Large intestine (tissue), 3 donors: ENCODE data around the gene CHRND. TPM values are rescaled to one million over a fixed set of nuclear protein-coding genes. Genes with fewer than 3 reads are reported as not detected.

Experiments used
- DNase-seq, 2 donors: peaks; one replicate each; pipeline versions ENCODE4 v3.0.0 to v3.0.0-alpha.2; 2013
- H3K27ac ChIP-seq: one replicate; pipeline ENCODE4 v1.5.1; 2013; ENCODE audit warnings: low read length
- H3K27me3 ChIP-seq: 2 replicates; pipeline ENCODE4 v1.6.1; 2013; ENCODE audit warnings: low read length; ENCODE audit not compliant: control insufficient read depth, insufficient read depth
- H3K36me3 ChIP-seq: 2 replicates; pipeline ENCODE4 v1.6.1; 2013; ENCODE audit warnings: low read length; ENCODE audit not compliant: control insufficient read depth, insufficient read depth
- H3K4me1 ChIP-seq: one replicate; pipeline ENCODE4 v1.6.1; 2013; ENCODE audit warnings: low read length; ENCODE audit not compliant: control insufficient read depth, insufficient read depth
- H3K4me3 ChIP-seq: one replicate; pipeline ENCODE4 v1.5.1; 2013; ENCODE audit warnings: low read length
- H3K9me3 ChIP-seq: one replicate; pipeline ENCODE4 v1.6.1; 2013; ENCODE audit warnings: mild to moderate bottlenecking, low read depth, low read length, moderate library complexity; ENCODE audit not compliant: control insufficient read depth
- WGBS: methylation state at CpG from one replicate; pipeline ENCODE4 v1.1.5; 2013; ENCODE audit warnings: low lambda C conversion rate; ENCODE audit not compliant: insufficient coverage; 5-methylcytosine and 5-hydroxymethylcytosine counted together
- polyA plus RNA-seq: library from polyadenylated mRNA; unstranded; fragments of 120-200 nt; gene quantifications from one replicate; pipeline ENCODE4 v1.2.1, GENCODE V29; 2013

CHRND gene
- polyA plus RNA-seq, 1 donor = 0.27 TPM

DNA sequence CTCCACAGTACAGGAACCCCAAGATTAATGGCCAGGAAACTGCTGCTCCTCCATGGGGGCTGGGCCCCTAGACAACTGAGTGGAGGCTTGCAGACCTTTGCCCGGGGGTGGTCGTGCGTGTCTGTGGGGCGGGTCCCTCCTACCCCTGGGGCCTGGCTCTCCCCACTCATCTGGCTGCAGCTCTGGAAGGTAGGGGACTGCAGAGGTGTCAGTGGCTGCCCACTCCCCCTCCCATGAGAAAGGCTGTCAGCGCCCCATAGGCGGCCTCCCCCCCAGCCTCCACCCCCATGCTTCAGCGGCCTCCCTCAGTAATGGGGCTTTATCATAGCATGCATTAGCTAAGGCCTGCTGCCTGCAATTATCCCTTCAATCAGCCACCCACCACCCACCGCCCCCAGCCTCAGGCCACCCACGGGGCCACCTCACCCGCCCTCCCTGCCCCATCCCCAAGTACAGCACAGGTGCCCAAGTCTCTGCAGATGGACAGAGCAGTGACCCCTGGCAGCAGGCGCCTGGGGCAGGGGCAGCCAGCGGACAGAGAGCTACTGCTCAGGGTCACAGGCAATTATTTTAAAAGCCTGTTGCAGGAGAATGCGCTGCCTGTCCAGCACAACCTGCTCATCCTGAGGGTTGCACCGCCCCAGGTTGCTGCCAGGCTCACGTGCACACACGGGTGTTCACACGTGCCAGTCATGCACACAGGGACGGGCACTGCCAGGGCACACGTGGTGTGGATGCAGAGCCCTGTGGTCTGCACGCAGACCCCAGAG is 29.3 kb upstream of the CHRND start:
- no CpG with 5 or more reads among the region's 20 CpGs for WGBS

DNA sequence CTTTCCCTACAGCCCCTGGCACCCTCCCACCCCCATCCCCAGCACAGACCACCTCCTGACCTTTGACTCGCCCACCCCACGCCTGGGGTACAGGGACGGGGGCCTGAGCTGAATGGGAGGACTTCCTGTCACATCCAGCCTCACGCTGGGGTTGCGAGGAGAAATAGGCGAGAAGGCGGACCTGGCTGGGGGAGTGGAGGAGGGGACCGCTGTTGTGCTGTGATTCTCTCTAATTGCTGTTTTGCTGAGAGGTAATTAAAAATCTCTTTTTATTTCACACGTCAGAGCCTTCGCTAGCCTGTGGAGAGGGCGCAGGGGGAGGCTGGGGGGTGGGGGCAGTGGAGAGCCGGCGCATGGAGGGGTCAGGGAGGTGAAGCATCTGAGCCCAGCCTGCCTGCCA is 28.6 kb upstream of the CHRND start:
- no CpG with 5 or more reads among the region's 13 CpGs for WGBS

More for the DNA sequence above, 29.3 kb upstream of the CHRND start:
- H3K4me1 ChIP-seq = peaks cover 6% of the 10 kb centered on the region
- H3K9me3 ChIP-seq = no peaks in the 10 kb centered on the region
- no peak overlapping the region for H3K4me3 ChIP-seq
- DNase-seq = no peak
- H3K36me3 ChIP-seq = no peaks in the 10 kb centered on the region
- H3K27me3 ChIP-seq = peaks cover 2% of the 10 kb centered on the region
- no peak overlapping the region for H3K27ac ChIP-seq

DNA sequence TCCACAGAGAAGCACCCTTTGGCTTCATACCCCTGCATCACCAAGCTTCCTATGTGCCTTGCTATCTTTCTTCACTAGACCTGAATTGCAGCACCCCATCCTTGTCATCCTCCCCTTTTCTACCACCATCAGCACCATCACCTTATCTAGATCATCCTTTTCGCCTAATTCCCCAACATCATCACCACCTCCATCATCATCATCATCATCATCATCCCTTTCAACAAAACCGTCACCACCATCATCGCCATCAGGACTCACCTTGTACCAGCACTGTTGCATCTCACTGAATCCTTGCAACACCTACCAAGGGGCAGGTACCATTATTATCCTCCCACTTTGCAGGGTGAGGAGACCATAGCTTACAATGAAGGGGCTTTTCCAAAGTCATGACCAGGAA is 27.5 kb upstream of the CHRND start:
- Histone ChIP-seq H3K36me3 (no peaks in the 10 kb centered on the region), H3K27me3 (peaks cover 17% of the 10 kb centered on the region), H3K4me1 (peaks cover 12% of the 10 kb centered on the region), H3K27ac (no peak overlapping the region), H3K9me3 (no peaks in the 10 kb centered on the region), H3K4me3 (no peak overlapping the region)
- 100% methylated on average over 1 of the region's 3 CpGs for WGBS
- no peak for DNase-seq

More for the DNA sequence above, 28.6 kb upstream of the CHRND start:
- H3K27ac ChIP-seq = no peak overlapping the region
- DNase-seq = no peak
- H3K27me3 ChIP-seq = peaks cover 7% of the 10 kb centered on the region
- no peaks in the 10 kb centered on the region for H3K36me3 ChIP-seq
- H3K4me1 ChIP-seq = peaks cover 8% of the 10 kb centered on the region
- H3K9me3 ChIP-seq = no peaks in the 10 kb centered on the region
- no peak overlapping the region for H3K4me3 ChIP-seq

DNA sequence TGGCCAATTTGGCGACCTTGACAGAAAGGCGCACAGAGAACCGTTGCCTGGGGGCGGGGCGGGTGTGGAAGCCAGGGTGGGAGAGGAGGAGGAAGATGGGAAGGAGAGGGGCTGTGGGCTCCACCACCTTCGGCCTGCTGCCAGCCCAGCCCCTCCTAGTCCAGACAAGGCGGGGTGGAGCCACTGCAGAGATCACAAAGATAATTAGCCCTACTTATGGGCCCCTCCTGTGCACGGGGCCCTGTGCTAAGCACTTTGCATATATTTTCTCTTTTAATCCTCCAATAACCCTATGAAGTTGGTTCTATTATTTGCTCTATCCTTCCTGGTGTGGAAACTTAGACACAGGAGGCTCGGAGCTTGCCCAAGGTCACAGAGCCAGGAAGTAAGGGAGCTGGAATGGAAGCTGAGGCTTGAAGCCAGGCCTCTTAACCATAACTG is 24.6 kb upstream of the CHRND start:
- peak in 1 of 2 donors; percentile 48 for DNase-seq
- Histone ChIP-seq H3K4me3 (no peak overlapping the region), H3K27ac (no peak overlapping the region), H3K9me3 (no peaks in the 10 kb centered on the region), H3K27me3 (peaks cover 43% of the 10 kb centered on the region), H3K4me1 (peaks cover 15% of the 10 kb centered on the region), H3K36me3 (no peaks in the 10 kb centered on the region)
- no CpG with 5 or more reads among the region's 9 CpGs for WGBS

DNA sequence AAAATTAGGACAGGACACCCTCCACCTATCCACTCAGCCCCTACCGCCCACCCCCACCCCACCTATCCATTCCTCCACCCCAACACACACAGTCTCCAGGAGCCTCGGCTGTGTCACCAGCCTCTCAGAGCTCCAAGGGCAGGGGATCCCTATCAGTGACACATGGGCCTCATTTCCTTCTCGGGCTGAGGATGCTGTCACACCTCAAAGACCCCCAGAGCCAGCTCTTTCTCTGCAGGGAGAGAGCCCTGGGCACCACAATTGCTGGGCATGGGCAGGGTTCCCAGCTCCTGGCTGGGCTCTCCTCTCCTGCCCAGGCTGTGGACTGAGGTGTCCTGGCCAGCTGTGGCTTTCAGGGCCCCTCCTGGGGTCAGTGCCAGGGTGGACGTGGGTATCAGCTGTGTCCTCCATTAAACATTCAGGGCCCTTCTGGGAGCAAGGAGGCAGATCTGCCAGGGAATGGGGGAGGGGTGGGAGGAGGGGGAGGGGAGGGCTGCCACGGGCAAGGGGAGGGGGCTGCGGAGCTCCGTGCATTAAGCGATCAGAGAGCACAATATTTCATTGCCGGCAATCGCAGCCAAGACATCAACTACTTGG is 24.1 kb upstream of the CHRND start:
- H3K27ac ChIP-seq = no peak overlapping the region
- H3K36me3 ChIP-seq = no peaks in the 10 kb centered on the region
- peaks cover 47% of the 10 kb centered on the region for H3K27me3 ChIP-seq
- H3K4me1 ChIP-seq = peaks cover 15% of the 10 kb centered on the region
- no peaks in the 10 kb centered on the region for H3K9me3 ChIP-seq
- H3K4me3 ChIP-seq = no peak overlapping the region
- DNase-seq = no peak
- WGBS = 40% methylated on average over 1 of the region's 10 CpGs

GRCh38 chr2:232502511-232502910 is 23.4 kb upstream of the CHRND start:
- Histone ChIP-seq H3K4me1 (peaks cover 15% of the 10 kb centered on the region), H3K4me3 (no peak overlapping the region), H3K36me3 (no peaks in the 10 kb centered on the region), H3K9me3 (no peaks in the 10 kb centered on the region), H3K27me3 (peaks cover 47% of the 10 kb centered on the region), H3K27ac (no peak overlapping the region)
- WGBS = no CpG with 5 or more reads among the region's 21 CpGs
- peak in 1 of 2 donors; percentile 53 for DNase-seq

GRCh38 chr2:232502911-232503808 is 22.8 kb upstream of the CHRND start:
- H3K4me1 ChIP-seq = peaks cover 15% of the 10 kb centered on the region
- peak overlapping the region; percentile 23 for H3K4me3 ChIP-seq
- DNase-seq = peak; percentile 58 to 80
- no CpG with 5 or more reads among the region's 75 CpGs for WGBS
- H3K36me3 ChIP-seq = no peaks in the 10 kb centered on the region
- H3K27ac ChIP-seq = no peak overlapping the region
- peaks cover 47% of the 10 kb centered on the region for H3K27me3 ChIP-seq
- H3K9me3 ChIP-seq = no peaks in the 10 kb centered on the region

DNA sequence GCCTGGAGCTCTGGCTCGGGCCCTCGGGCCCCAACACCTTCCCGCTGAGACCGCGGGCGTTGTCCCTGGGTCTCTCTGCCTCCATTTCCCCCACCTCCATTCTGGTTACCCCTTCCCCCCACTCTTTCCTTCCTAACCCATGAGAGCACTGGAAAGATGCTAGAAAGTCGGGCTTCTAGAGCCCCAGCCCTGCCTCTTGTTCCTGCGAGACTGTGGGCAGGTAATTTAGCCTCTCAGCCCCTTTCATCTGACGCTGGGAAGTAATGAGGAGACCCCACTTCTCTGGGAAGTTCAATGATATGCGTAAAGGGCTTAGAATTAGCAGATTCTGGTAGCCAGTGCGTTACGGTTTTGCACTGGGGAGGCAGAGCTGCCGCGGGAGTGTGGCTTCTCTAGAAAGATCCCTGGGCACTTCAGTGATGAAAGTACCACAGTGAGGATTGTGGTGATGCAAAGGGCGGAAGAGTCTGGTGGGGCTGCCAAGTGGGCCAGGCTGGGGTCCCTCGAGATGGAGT is 22.1 kb upstream of the CHRND start:
- peaks cover 15% of the 10 kb centered on the region for H3K4me1 ChIP-seq
- no peak for DNase-seq
- H3K27me3 ChIP-seq = peaks cover 47% of the 10 kb centered on the region
- H3K9me3 ChIP-seq = no peaks in the 10 kb centered on the region
- peak overlapping the region; percentile 23 for H3K4me3 ChIP-seq
- H3K36me3 ChIP-seq = no peaks in the 10 kb centered on the region
- no CpG with 5 or more reads among the region's 16 CpGs for WGBS
- no peak overlapping the region for H3K27ac ChIP-seq

DNA sequence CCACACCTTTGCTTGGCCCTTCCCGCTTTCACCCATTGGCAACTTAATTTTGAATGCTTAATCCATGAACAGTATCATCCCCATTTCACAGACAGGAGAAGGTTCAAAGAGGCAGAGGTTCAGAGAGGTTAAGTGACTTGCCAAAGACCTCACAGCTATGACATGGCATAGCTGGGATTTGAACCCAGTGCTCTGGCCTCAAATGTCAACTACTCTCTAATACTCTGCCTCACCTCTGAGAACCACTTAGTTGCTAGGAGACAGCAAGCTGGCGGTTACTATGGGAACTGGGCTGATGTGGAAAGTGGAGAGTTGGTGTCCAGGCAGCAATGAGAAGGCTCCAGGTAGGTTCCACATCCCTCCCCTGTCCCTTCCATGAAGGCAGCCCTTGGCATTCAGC is 21.5 kb upstream of the CHRND start:
- DNase-seq = no peak
- peaks cover 15% of the 10 kb centered on the region for H3K4me1 ChIP-seq
- H3K36me3 ChIP-seq = no peaks in the 10 kb centered on the region
- H3K9me3 ChIP-seq = no peaks in the 10 kb centered on the region
- WGBS = 83% methylated on average over 1 of the region's 2 CpGs
- H3K27me3 ChIP-seq = peaks cover 47% of the 10 kb centered on the region
- H3K4me3 ChIP-seq = no peak overlapping the region
- no peak overlapping the region for H3K27ac ChIP-seq

GRCh38 chr2:232505856-232506255 is 20.1 kb upstream of the CHRND start:
- WGBS = no CpG with 5 or more reads among the region's 10 CpGs
- DNase-seq = no peak
- Histone ChIP-seq H3K4me3 (no peak overlapping the region), H3K9me3 (no peaks in the 10 kb centered on the region), H3K36me3 (no peaks in the 10 kb centered on the region), H3K27ac (no peak overlapping the region), H3K4me1 (peaks cover 15% of the 10 kb centered on the region), H3K27me3 (peaks cover 47% of the 10 kb centered on the region)
